HepG2 (cell line): Measurements from ENCODE around the gene ENHO. TPM values are rescaled to one million over a fixed set of nuclear protein-coding genes. Genes with fewer than 3 reads are reported as not detected.

ENCODE experiments used
- CBX1 ChIP-seq: IDR thresholded peaks from one replicate; pipeline ENCODE4 v1.6.1; 2016; ENCODE audit warnings: antibody characterized with exemption, low read depth
- CREM ChIP-seq, 2 experiments: sonication (generic) in 1 of 2; formaldehyde crosslinking in 1 of 2; IDR thresholded peaks; 2 replicates each; pipeline versions ENCODE4 v1.4.0 to v1.6.1; 2016 to 2020; ENCODE audit warnings: antibody characterized with exemption in 1 of 2, mild to moderate bottlenecking in 1 of 2, missing genetic modification reagents in 1 of 2
- FOXA1 ChIP-seq, 2 experiments: fragments of 450-650 bp in 1 of 2; sonication (generic) in 1 of 2; formaldehyde crosslinking in 1 of 2; IDR thresholded peaks; 2 replicates each; pipeline versions ENCODE4 v1.4.0 to v1.6.1; 2016 to 2020; ENCODE audit warnings: missing genetic modification reagents in 1 of 2
- FOXP4 ChIP-seq: sonication (generic); formaldehyde crosslinking; IDR thresholded peaks from 2 replicates; pipeline ENCODE4 v1.4.0; 2020; ENCODE audit warnings: missing genetic modification reagents
- KAT2B ChIP-seq: fragments of 150-350 bp; IDR thresholded peaks from 2 replicates; pipeline ENCODE4 v1.6.1; 2014; ENCODE audit warnings: low read depth, low read length, borderline replicate concordance
- MED1 ChIP-seq: sonication (generic); formaldehyde crosslinking; IDR thresholded peaks from 2 replicates; pipeline ENCODE4 v1.4.0; 2020; ENCODE audit warnings: missing genetic modification reagents
- MIXL1 ChIP-seq: IDR thresholded peaks from 2 replicates; pipeline ENCODE4 v1.6.1; 2016
- NCOA1 ChIP-seq: sonication (generic); formaldehyde crosslinking; IDR thresholded peaks from 2 replicates; pipeline ENCODE4 v1.9.0; 2021; ENCODE audit warnings: missing genetic modification reagents
- PCBP2 ChIP-seq: fragments of 200-400 bp; formaldehyde crosslinking; optimal IDR thresholded peaks from 2 replicates; pipeline ENCODE3; 2018; ENCODE audit warnings: low read length, low read depth; ENCODE audit not compliant: poor library complexity, severe bottlenecking
- POLR2AphosphoS2 ChIP-seq: IDR thresholded peaks from 2 replicates; pipeline ENCODE4 v1.6.1; 2011; ENCODE audit warnings: low read depth, low read length, improper control_type of control experiment
- SOX13 ChIP-seq, 3 experiments: fragments of 450-650 bp in 1 of 3; sonication (generic) in 1 of 3; formaldehyde crosslinking in 1 of 3; IDR thresholded peaks in 2 of 3; conservative IDR thresholded peaks in 1 of 3; 2 replicates each; pipeline versions ENCODE4 v1.5.0 to v1.6.1; 2016 to 2020; ENCODE audit warnings: antibody characterized with exemption in 1 of 3, mild to moderate bottlenecking in 1 of 3, missing compliant biosample characterization in 1 of 3, missing genetic modification reagents in 1 of 3, moderate library complexity in 1 of 3
- TCF7 ChIP-seq: sonication (generic); IDR thresholded peaks from 2 replicates; pipeline ENCODE4 v1.6.1; 2016; ENCODE audit warnings: antibody characterized with exemption, low read depth
- THRA ChIP-seq: sonication (generic); formaldehyde crosslinking; IDR thresholded peaks from 2 replicates; pipeline ENCODE4 v1.4.0; 2020; ENCODE audit warnings: missing genetic modification reagents, borderline replicate concordance
- YY1 ChIP-seq: IDR thresholded peaks from 2 replicates; pipeline ENCODE4 v1.6.1; 2011; ENCODE audit warnings: low read length, low read depth, moderate library complexity, mild to moderate bottlenecking; ENCODE audit not compliant: insufficient read depth, insufficient replicate concordance
- ZNF292 ChIP-seq: sonication (generic); formaldehyde crosslinking; IDR thresholded peaks from 2 replicates; pipeline ENCODE4 v1.8.1; 2022; ENCODE audit warnings: mild to moderate bottlenecking, low read depth, missing genetic modification reagents, borderline replicate concordance
- ZNF354B ChIP-seq: sonication (generic); formaldehyde crosslinking; IDR thresholded peaks from 2 replicates; pipeline ENCODE4 v1.8.0; 2022; ENCODE audit warnings: mild to moderate bottlenecking, missing genetic modification reagents
- ZNF564 ChIP-seq: sonication (generic); formaldehyde crosslinking; IDR thresholded peaks from 2 replicates; pipeline ENCODE4 v1.8.1; 2023; ENCODE audit warnings: mild to moderate bottlenecking, missing genetic modification reagents
- ZNF713 ChIP-seq: sonication (generic); formaldehyde crosslinking; IDR thresholded peaks from 2 replicates; pipeline ENCODE4 v1.4.0; 2020; ENCODE audit warnings: mild to moderate bottlenecking, missing genetic modification reagents
- polyA plus RNA-seq, 8 experiments: library from polyadenylated mRNA; depleted of rRNA in 3 of 8; stranded (reverse) in 7 of 8; unstranded in 1 of 8; fragments of >200 nt; fragmentation: Illumina TruSeq in 4 of 8; extraction: Trizol in 4 of 8; gene quantifications; 2 replicates each; pipeline versions ENCODE4 v1.2.1 to v1.2.3, GENCODE V29; 2011 to 2016; ENCODE audit warnings: low read depth in 4 of 8, missing spikeins in 1 of 8, mixed read lengths in 1 of 8; ENCODE audit not compliant: insufficient read depth in 1 of 8
- total RNA-seq, 5 experiments: library from RNA; depleted of rRNA; stranded (reverse); fragments of >200 nt; fragmentation: Illumina TruSeq; extraction: Trizol; gene quantifications; 2 replicates each; pipeline ENCODE4 v1.2.3, GENCODE V29; 2016; ENCODE audit warnings: low read depth in 1 of 5
- TF ChIP-seq, protein P1 (sequence below): IDR thresholded peaks from 2 replicates; pipeline ENCODE4 v1.4.0; 2020; ENCODE audit warnings: mild to moderate bottlenecking, missing genetic modification reagents
- TF ChIP-seq, protein P2 (sequence below): IDR thresholded peaks from 2 replicates; pipeline ENCODE4 v1.6.1; 2016

Gene ENHO
- total and polyA plus RNA-seq, 2 of the 13 experiments (the other 11 are each of a cell fraction or from before 2014, with no cell fraction given), result 0.08 to 0.60 TPM

- TF ChIP-seq FOXP4 (CRISPR knock-in tag), result peak; percentile 56; the same call in 1 of the 2 replicates
- TF ChIP-seq, protein P1, sequence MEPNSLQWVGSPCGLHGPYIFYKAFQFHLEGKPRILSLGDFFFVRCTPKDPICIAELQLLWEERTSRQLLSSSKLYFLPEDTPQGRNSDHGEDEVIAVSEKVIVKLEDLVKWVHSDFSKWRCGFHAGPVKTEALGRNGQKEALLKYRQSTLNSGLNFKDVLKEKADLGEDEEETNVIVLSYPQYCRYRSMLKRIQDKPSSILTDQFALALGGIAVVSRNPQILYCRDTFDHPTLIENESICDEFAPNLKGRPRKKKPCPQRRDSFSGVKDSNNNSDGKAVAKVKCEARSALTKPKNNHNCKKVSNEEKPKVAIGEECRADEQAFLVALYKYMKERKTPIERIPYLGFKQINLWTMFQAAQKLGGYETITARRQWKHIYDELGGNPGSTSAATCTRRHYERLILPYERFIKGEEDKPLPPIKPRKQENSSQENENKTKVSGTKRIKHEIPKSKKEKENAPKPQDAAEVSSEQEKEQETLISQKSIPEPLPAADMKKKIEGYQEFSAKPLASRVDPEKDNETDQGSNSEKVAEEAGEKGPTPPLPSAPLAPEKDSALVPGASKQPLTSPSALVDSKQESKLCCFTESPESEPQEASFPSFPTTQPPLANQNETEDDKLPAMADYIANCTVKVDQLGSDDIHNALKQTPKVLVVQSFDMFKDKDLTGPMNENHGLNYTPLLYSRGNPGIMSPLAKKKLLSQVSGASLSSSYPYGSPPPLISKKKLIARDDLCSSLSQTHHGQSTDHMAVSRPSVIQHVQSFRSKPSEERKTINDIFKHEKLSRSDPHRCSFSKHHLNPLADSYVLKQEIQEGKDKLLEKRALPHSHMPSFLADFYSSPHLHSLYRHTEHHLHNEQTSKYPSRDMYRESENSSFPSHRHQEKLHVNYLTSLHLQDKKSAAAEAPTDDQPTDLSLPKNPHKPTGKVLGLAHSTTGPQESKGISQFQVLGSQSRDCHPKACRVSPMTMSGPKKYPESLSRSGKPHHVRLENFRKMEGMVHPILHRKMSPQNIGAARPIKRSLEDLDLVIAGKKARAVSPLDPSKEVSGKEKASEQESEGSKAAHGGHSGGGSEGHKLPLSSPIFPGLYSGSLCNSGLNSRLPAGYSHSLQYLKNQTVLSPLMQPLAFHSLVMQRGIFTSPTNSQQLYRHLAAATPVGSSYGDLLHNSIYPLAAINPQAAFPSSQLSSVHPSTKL (CRISPR knock-in tag), result peak; percentile 85
- no peak for TF ChIP-seq ZNF354B
- TF ChIP-seq CBX1, result no peak
- TF ChIP-seq MED1 (CRISPR knock-in tag), result no peak
- no peak for TF ChIP-seq YY1
- no peak for TF ChIP-seq ZNF564
- TF ChIP-seq TCF7, result no peak
- TF ChIP-seq, protein P2, sequence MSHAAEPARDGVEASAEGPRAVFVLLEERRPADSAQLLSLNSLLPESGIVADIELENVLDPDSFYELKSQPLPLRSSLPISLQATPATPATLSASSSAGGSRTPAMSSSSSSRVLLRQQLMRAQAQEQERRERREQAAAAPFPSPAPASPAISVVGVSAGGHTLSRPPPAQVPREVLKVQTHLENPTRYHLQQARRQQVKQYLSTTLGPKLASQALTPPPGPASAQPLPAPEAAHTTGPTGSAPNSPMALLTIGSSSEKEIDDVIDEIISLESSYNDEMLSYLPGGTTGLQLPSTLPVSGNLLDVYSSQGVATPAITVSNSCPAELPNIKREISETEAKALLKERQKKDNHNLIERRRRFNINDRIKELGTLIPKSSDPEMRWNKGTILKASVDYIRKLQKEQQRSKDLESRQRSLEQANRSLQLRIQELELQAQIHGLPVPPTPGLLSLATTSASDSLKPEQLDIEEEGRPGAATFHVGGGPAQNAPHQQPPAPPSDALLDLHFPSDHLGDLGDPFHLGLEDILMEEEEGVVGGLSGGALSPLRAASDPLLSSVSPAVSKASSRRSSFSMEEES (CRISPR knock-in tag), result peak; percentile 61
- no peak for TF ChIP-seq POLR2AphosphoS2
- 0 out of 2 replicates have a peak, but pooled peaks have one; percentile 28 for TF ChIP-seq KAT2B
- no peak for TF ChIP-seq SOX13 (IDR thresholded peaks at IDR 0.05)
- TF ChIP-seq SOX13 (CRISPR knock-in tag; conservative IDR thresholded peaks at IDR 0.05 in 1 of 2, IDR thresholded peaks at IDR 0.05 in 1 of 2), result peak in 1 of 2 experiments; percentile 68; a peak in 2 of 4 replicates
- peak; percentile 2; the same call in 1 of the 2 replicates for TF ChIP-seq CREM (IDR thresholded peaks at IDR 0.05)
- no peak for TF ChIP-seq CREM (CRISPR knock-in tag; IDR thresholded peaks at IDR 0.05)
- no peak for TF ChIP-seq PCBP2
- TF ChIP-seq FOXA1 (IDR thresholded peaks at IDR 0.05), result peak; percentile 33; the same call in 1 of the 2 replicates
- peak; percentile 75 for TF ChIP-seq FOXA1 (CRISPR knock-in tag; IDR thresholded peaks at IDR 0.05)
- TF ChIP-seq ZNF713 (CRISPR knock-in tag), result no peak
- no peak for TF ChIP-seq ZNF292 (CRISPR knock-in tag)
- TF ChIP-seq MIXL1, result peak; percentile 40; the same call in 1 of the 2 replicates
- TF ChIP-seq THRA (CRISPR knock-in tag), result no peak
- TF ChIP-seq NCOA1 (CRISPR knock-in tag), result no peak
These were observed 21.2 kb upstream of the ENHO start (continued) for GRCh38 chr9:34544035-34544434.
